Stimulated activated CD4-positive, alpha-beta T cell treated with anti-CD3 and anti-CD28 coated beads, Interleukin-1b, Interleukin-23, amount 100 ng/mL, for 24 hours (primary cell): ENCODE results near the gene CISD2.
"Not testable (repeated sequence)": the region's sequence is repeated elsewhere in the genome, so short reads cannot be mapped to it uniquely, and the experiment has no call there.

Source experiments
- DNase-seq, 4 experiments: peaks; one replicate each; pipeline ENCODE4 v3.0.0-alpha.2; 2020; ENCODE audit warnings: low read depth in 4 of 4, low spot score in 1 of 4

CISD2 gene, protein sequence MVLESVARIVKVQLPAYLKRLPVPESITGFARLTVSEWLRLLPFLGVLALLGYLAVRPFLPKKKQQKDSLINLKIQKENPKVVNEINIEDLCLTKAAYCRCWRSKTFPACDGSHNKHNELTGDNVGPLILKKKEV

DNA sequence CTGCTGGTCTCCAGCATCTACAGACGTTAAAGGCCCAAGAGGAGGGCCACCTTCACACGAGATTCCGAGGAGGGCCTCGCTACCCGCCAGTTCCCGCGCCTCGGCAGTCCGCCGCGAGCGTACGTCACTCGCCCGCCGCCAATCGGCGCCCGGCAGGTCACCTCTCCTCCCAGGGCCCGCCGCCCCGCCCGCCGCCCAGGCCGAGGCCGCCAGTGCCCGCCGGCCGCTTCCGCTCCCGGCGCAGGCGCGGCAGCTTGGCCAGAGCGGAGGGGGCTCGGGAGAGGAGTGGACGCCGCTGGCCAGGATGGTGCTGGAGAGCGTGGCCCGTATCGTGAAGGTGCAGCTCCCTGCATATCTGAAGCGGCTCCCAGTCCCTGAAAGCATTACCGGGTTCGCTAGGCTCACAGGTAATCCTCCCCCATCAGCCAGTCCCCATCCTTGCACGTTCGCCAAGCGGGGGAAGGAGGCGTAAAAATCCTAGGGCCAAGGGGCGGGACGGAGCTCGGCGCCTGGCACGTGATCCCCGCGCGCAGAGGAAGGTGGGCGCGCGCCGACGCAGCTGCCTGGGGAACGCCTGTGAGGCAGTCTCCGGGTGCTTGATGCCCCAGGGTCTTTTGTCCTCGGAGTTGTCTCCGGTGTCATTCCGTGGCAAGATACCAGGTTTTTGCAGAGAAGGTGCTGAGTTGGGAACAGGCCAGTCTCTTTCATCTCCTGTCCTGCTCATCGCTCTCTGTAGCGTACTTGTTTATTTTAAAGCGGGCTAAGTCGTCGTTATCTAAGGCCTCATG, at the start of gene CISD2:
Gene CISD2 (plus strand): TSS at position 212 of the 788 bp plus-strand sequence. CDS start 93 bp downstream, at position 305.
- DNase-seq = peak; percentile 71 to 89 (median 79)

DNA sequence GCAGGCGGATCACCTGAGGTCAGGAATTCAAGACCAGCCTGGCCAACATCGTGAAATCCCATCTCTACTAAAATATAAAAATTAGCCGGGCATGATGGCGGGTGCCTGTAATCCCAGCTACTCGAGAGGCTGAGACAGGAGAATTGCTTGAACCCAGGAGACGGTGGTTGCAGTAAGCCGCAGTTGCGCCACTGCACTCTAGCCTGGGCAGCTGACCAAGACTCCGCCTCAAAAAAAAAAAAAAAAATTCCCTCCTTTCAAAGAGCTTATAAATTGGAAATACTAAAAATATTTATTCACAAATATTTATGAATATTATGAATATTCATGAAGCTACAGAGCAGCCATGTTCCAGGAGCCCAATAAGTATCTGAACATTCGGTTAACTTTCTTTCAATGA, 49.7 kb upstream of the CISD2 start:
- not testable (repeated sequence) for DNase-seq

DNA sequence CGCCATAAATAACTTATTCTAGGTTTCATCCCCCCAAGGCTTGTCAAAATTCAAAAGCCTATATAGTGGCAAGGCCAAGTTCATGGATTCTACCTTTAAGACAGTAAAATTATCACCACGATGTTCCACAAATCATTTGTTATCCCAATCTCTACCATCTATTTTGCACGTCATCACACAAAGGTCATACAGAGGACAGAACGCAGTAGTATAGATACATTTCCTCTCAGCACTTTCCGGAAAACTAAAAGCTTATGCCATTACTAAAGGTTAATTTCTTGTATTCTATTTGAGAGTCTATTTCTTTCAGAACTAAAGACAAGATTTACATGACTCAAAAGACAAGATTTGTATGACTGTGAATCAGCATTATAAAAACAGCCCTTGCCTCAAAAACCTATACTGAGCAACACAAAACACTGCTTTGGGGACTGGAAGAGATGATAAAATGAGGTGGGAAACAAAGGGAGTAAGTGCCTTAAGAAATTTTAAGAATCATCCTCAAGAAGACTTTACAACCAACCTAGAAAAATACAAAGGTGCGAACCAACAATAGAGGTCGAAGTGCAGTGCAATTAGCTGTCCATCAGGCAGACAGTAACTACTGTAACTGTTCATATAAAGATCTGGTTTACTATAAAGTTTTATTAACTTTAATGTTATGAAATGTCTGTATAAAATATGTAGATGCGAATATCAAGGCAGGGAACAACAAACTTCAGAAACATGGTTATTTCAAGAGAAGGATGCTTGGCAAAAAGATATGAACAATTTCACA, 49.0 kb upstream of the CISD2 start:
- DNase-seq = no peak

DNA sequence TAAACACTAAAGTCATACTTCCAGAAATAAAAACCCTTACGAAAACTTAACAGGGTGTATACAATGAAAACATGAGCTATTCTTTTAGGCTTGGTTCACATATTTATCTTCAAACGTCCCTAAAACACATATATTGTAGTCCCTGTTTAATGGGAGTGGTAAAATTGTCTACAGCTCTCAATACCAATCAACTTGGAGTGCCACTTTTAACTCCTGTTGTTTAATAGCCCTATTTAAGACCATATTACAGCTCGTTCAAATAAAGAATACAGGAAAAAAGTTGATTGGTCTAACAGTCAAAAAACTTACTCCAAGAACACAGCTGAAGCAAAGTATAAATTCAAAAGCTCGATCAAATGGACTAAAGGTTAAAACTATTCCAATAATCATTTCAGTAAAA, 45.3 kb upstream of the CISD2 start:
- no peak for DNase-seq

DNA sequence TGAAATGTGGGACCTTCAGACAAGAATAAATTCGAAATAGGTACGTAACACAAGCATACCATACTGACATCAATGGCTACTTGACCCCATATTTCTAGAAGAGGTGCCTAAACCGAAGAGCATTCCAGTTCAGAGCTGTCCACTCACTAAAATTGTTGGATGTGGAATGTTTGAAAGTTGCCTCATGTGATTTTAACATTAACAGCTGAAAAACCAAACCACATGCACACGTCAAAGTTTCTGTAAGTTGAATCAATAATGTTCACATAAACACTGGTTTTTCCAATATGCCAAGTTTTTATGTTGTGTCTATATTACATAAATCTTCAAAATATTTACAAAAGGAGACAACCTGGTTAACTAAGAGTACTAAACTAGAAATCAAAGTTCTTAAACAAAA, 44.9 kb upstream of the CISD2 start:
- no peak for DNase-seq

DNA sequence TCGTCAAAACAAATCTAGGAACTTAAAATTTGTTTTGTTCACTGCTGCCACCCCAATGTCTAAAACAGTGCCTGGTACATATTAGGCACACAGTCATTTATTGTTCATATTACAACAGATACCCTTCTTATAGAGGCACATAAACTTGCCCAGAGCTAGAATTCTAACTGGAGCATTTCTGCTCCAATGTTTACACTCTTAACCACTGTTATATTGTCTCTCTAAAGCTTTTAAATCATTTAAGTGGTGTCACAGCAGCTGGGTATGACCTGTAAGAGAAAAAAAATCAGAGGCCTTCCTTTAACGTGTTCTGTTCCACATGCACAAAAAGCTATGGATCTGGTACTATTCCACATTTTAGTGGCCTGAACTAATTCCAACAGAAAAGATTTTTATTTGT, 44.4 kb upstream of the CISD2 start:
- no peak for DNase-seq

DNA sequence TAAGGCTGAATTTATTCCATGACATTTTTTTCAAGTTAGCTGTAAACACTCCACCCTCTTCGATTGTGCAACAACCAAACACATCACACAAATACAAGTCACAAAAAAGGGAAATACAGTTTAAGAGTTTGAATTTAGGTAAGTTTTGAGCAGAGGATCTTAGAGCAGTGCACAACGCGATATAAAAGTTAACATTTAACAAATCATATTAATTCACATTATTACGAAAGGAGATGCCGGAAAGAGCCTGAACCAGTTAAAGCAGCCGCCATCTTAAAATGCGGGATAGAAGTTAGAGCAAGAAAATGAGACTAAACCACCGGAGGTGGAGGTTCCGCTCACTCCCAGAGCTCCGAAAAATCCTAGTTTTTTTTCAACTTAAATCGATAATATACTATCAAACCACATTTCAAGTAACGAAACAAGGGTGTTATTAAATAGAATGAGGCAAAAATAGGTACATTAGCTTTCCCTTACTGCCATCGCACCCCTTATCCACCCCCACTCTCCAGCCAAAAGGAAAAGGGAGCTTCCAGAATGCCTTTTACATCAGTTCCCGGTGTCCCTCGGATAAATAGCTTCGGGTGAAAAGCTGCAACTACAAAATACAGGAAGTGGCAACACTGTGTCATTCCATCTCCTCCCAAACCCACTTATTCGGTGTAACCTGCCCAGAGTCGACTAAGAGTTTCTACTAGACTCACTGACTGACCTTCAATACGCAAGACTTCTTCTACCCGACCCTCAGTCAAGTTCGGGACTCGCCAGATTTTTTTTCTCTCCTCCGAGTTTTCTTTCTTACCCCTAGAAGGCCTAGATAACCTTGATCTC, 43.3 kb upstream of the CISD2 start:
- DNase-seq = no peak

DNA sequence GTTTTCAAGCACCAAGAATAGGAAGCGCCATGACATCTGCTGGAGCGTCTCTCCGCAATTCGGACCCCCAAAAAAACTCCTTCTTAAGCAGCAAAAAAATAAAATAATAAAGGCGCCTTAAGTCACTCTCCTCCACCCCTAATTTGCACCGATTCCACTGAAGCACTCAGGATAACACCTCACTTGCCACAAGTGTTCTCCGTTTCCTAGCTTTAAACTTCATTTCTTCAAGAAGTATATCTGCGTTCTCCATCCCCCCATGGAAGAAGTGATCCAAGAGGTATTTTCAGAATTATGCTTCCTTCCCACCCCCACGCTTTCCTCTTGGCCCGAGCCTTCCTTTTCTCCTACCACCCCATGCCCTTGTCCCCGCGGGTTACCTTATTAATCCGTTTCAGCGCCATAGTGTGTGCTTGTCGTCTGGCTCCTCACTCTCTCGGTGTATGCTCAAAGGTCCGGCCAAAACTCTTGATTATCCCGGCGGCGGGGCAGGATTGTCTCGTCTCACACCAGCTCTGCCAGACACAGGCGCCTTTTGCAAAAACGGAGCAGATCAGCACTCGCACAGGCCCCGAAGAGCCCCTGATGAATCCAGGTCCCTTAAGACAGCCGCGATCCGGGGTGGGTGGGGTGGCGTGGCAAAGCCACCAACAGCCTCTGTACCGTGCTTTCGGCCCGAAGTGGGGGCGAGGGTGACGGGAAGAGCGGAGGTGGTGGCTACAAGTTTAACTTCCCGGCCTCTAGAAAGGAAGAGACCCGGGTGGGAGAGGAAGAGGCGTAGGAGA, 42.5 kb upstream of the CISD2 start:
- no peak for DNase-seq

DNA sequence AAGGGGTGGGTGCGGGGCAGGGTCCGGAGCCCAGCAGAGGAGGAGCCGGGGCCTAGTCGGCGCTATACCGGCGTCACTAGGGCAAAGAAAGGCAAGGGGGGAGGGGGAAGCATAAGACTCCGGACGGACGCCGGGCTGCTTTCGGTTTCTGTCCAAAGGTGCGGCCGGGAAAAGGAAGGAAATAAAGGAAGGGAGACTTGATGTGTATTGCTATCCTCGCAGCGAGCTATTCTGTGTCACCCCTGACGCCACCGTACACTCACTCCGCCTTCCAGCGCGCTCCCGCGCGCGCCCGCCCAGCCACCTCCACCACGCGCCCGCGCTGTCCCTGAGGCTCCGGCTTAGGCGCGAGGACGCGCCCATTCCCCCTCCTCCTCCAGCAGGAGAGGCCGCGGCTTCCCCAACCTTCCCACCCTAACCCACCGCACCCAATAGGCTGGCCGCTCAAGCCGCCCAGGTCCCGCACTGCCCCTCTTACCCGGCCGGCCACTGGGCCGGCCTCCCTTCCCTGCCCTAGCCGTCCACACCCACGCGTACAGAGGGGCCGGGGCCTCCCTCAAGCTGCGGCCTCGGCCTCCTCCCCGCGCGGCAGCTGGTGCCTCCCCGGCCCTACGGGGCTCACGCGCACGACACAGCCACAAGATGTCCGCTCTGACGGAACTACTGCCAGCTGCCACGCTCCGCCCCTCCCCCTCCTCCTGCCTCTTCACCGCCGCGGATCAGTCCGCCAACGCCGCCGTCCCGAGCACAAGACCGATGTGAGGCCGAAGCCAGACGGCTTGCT, 41.7 kb upstream of the CISD2 start, which contains the start of gene UBE2D3:
Gene UBE2D3 (minus strand): TSS at position 662 of the 784 bp plus-strand sequence. CDS start 1,043 bp downstream, outside the sequence.
- peak; percentile 88 to 92 (median 88) for DNase-seq

DNA sequence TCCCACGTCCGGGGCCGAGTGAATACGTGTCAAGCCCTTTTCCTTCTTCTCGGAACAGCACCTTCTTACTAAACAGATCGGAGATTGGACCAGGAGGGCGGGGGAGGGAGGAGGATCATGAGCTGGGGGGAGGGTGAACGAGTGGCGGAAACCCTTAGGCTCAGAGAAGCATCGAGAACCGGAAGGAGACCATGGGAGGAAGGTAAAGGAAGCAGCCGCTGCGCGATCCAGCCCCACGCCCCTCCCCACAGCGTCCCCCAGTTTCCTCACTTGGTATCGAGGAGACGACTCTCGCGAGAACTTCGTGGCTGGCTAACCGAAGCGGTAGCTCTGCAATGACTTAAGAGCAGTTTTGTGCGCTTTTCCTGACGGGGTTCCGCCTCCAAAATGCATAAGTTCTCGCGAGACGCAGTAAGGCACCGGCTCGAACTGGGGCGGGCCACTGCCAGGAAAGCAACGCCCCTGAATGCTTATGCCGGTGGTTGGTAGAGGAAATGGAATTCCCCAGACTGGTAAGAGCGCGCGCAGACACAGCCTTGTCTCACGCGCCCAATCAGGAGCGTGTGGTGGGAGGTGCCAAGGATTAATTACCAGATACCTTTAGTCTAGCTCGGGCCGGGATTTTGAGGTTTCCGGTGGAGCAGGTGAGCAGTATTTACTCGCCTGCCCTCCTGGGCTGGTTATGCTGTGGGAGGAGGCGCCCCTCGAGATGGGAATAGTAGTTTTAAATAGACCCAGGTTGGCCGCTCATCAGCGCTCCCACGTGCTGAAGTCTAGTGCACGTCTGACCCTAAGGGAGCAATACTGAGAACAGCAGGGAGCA, 40.9 kb upstream of the CISD2 start:
- peak; percentile 94 to 98 (median 96) for DNase-seq

DNA sequence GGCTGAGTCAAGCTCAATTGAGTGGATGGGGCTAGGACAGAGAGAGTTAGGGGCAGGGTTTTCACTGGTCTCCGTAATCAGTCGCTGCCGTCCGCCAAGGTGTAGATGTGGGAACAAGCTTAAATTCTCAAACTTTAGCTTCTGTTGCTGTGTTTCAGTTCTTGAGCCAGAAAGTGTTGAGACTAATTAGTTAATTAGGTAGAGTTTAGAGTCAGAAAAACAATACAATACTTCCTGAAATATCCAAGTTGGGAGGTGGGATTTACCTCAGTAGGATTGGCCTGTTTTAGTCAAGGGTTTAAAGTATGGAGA, 40.3 kb upstream of the CISD2 start:
- DNase-seq = no peak

DNA sequence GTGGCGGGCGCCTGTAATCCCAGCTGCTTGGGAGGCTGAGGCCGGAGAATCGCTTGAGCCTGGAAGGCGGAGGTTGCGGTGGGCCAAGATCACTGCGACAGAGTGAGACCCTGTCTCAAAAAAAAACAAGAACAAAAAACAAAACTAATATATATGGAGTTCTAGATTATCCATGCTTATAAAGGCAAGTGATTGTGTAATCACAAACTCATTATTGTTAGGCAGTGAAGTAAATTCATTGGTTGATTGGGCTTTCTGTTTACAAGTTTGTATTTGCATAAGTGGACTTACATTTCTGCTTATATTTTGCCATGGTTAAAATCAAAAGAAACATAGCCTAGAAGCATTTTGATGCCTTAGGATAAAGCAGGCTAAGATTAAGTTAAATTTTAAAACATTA, 39.0 kb upstream of the CISD2 start:
- DNase-seq = no peak

DNA sequence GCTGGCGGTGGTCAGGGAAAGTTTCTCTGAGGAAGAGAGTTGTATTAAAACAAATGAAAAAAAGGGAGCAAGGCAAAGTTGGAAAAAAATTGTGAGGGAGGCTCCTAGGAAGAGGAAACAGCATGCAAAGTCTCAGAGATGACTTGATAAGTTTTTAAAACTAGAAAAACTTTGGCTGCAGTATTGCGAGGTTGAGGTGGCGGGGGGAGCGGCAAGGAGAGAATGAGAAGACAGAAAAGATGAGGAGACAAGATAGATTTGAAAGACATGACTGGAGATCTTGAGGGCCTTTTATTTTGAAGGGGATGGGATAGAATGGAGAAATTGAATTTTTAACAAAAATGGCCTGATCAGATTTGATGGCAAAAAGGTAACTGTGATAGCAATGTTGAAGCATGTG, 36.7 kb upstream of the CISD2 start:
- no peak for DNase-seq

DNA sequence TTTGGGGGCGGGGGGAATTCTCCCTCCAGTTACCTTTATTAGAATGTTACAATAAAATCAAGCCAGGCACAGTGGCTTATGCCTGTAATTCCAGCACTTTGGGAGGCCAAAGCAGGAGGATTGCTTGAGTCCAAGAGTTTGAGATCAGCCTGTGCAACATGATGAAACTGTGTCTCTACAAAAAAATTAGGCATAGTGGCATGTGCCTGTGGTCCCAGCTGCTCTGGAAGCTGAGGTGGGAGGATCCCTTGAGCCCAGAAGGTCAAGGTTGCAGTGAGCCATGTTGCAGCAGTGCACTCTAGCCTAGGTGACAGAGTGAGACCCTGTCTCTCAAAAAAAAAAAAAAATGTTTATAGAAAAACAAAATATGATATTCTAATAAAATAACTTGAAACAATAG, 36.1 kb upstream of the CISD2 start:
- DNase-seq = no peak

DNA sequence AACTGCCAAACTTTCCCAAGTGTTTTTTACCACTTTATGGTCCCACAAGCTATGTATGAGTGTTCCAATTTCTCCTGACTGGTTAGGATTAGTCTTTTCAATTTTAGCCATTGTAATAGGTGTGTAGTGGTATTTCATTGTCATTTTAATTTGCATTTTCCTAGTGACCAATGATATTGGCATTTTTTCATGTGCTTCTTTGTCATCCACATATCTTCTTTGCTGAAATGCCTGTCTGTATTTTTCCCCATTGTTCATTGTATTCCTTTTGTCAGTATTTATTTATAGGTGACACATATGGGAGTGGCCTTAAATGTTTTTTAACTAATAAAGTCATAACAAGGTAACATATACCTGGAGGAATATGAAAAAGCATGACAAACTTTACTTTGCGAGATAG, 32.2 kb upstream of the CISD2 start:
- no peak for DNase-seq

DNA sequence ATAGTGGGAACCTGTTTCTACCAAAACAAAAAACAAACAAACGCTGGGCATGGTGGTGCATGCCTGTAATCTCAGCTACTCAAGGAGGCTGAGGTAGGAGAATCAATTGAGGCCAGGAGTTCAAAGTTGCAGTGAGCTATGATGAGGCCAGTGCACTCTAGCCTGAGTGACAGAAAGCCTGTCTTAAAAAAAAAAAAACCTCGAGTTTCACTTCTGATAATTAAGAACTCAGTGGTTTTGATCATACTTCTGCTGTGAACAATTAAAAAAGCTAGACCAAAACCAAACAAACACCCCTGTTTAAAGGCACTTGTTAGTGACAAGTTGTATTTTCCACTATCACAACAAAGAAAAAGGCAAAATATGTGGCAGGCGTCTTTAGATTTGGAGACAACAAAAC, 26.4 kb upstream of the CISD2 start:
- DNase-seq = no peak

DNA sequence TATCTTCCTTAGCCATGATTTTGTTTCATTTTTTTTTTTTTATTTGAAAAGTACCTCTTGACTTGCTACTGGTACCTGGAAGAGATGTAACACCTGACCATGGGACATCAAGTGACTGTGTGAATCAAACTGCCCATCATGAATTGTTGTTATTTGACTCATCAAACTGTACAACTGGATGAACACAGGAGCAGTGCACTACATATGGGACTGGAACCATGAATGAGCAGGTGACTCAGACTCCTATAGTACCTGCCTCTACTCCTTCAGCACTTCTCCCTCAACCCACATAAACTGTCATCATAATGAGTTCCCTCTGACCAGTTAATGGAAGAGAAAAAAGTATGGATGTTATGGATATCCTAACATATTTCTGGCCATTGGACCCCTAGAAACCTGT, 25.5 kb upstream of the CISD2 start:
- no peak for DNase-seq

DNA sequence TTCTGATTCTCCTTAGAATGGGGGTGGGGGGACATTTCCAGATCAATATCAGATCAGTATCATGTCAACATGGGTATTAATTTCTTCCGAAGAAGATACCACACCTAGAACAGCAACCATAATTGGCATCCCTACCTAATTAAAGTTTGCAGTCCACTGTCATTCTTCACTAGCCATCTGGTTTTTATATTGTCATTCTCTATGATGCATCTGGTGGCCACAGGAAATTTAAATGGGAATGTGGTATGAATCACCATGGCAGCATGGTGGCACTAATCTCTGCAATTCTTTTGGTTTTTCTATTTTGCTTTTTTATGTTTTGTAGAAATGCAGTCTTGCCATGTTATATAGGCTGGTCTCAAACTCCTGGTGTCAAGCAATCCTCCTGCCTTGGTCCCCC, 24.9 kb upstream of the CISD2 start:
- no peak for DNase-seq

DNA sequence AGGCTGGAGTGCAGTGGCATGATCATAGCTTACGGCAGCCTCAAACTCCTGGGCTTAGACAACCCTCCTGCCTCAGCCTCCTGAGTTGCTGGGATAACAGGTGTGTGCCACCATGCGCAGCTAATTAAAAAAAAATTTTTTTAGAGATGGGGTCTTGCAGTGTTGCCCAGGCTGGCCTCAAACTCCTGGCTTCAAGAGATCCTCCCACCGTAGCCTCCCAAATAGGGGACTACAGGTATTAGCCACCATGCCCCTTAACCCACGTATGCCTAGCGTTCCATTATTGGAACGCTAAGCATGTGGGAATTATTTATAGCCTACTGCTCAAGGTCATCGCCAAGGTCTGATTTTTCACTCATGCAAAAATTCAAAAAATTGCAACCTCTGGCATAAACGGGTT, 21.1 kb upstream of the CISD2 start:
- DNase-seq = no peak
